CD4-positive, alpha-beta memory T cell (primary cell): ENCODE measurements around the gene MPO. TPM values are rescaled to one million over a fixed set of nuclear protein-coding genes. Genes with fewer than 3 reads are reported as not detected.

Experiments used
- CTCF ChIA-PET: fragments of 350-600 bp; sonication (Branson Sonifier 250); formaldehyde crosslinking; loops from one replicate; lab custom pipeline; 2021; ENCODE audit warnings: inconsistent platforms; ENCODE audit not compliant: partially characterized antibody; lab: Charles Lee
- POLR2A ChIA-PET: fragments of 350-600 bp; sonication (Branson Sonifier 250); formaldehyde crosslinking; loops from one replicate; lab custom pipeline; 2021; ENCODE audit not compliant: partially characterized antibody; lab: Charles Lee
- DNase-seq, 5 donors: peaks; one replicate each; pipeline versions ENCODE4 v3.0.0 to v3.0.0-alpha.2; 2020 to 2022; ENCODE audit warnings: mixed read lengths in 1 of 5
- H3K27ac ChIP-seq: one replicate; pipeline ENCODE4 v1.7.0; 2013; ENCODE audit warnings: low read depth, low read length
- H3K27me3 ChIP-seq: 2 replicates; pipeline ENCODE4 v1.7.0; 2013; ENCODE audit warnings: mild to moderate bottlenecking, low read length, moderate library complexity; ENCODE audit not compliant: insufficient read depth
- H3K36me3 ChIP-seq: 2 replicates; pipeline ENCODE4 v1.7.0; 2013; ENCODE audit warnings: mild to moderate bottlenecking, low read length, moderate library complexity; ENCODE audit not compliant: insufficient read depth
- H3K4me1 ChIP-seq: 2 replicates; pipeline ENCODE4 v1.7.0; 2013; ENCODE audit warnings: mild to moderate bottlenecking, low read length, moderate library complexity; ENCODE audit not compliant: insufficient read depth
- H3K4me3 ChIP-seq, 2 donors: one replicate each; pipeline ENCODE4 v1.7.0; 2013; ENCODE audit warnings: low read length in 2 of 2, mild to moderate bottlenecking in 1 of 2
- H3K9me3 ChIP-seq, 2 donors: one replicate each; pipeline ENCODE4 v1.7.0; 2013; ENCODE audit warnings: low read length in 2 of 2, control low read depth in 1 of 2; ENCODE audit not compliant: control insufficient read depth in 1 of 2
- H3K27ac Mint-ChIP-seq, 7 donors: one replicate each; pipeline ENCODE4 v1.8.0; 2020 to 2021; ENCODE audit warnings: mixed read lengths in 7 of 7, mild to moderate bottlenecking in 6 of 7, inconsistent platforms in 3 of 7, moderate library complexity in 3 of 7
- H3K27me3 Mint-ChIP-seq, 2 donors: one replicate each; pipeline ENCODE4 v1.8.0; 2020 to 2021; ENCODE audit warnings: mixed read lengths in 2 of 2
- H3K36me3 Mint-ChIP-seq, 2 donors: one replicate each; pipeline ENCODE4 v1.8.0; 2020 to 2021; ENCODE audit warnings: mixed read lengths in 2 of 2, inconsistent platforms in 1 of 2, mild to moderate bottlenecking in 1 of 2
- H3K4me1 Mint-ChIP-seq, 4 donors: one replicate each; pipeline ENCODE4 v1.8.0; 2020 to 2021; ENCODE audit warnings: mixed read lengths in 4 of 4, mild to moderate bottlenecking in 1 of 4
- H3K4me3 Mint-ChIP-seq, 8 donors: one replicate each; pipeline ENCODE4 v1.8.0; 2020 to 2021; ENCODE audit warnings: mixed read lengths in 8 of 8, mild to moderate bottlenecking in 7 of 8, moderate library complexity in 6 of 8, inconsistent platforms in 3 of 8
- H3K9me3 Mint-ChIP-seq, 8 donors: one replicate each; pipeline ENCODE4 v1.8.0; 2020 to 2021; ENCODE audit warnings: mixed read lengths in 8 of 8, mild to moderate bottlenecking in 5 of 8, inconsistent platforms in 3 of 8, moderate library complexity in 1 of 8
- intact Hi-C: fragments of 100-400 bp; cut with micrococcal nuclease; formaldehyde crosslinking; loops from one replicate; pipeline ENCODE4 v1.15.1; 2023
- polyA plus RNA-seq, 2 donors: library from polyadenylated mRNA; unstranded; fragments of 300-500 nt; fragmentation: Illumina TruSeq; gene quantifications; one replicate each; pipeline ENCODE4 v1.2.3, GENCODE V29; 2021
- total RNA-seq, 2 experiments: library from RNA; stranded (reverse); gene quantifications; one replicate each; pipeline ENCODE4 v1.2.3, GENCODE V29; 2021

The MPO gene
- total and polyA plus RNA-seq, 4 experiments from 2014 or later, result not detected

DNA sequence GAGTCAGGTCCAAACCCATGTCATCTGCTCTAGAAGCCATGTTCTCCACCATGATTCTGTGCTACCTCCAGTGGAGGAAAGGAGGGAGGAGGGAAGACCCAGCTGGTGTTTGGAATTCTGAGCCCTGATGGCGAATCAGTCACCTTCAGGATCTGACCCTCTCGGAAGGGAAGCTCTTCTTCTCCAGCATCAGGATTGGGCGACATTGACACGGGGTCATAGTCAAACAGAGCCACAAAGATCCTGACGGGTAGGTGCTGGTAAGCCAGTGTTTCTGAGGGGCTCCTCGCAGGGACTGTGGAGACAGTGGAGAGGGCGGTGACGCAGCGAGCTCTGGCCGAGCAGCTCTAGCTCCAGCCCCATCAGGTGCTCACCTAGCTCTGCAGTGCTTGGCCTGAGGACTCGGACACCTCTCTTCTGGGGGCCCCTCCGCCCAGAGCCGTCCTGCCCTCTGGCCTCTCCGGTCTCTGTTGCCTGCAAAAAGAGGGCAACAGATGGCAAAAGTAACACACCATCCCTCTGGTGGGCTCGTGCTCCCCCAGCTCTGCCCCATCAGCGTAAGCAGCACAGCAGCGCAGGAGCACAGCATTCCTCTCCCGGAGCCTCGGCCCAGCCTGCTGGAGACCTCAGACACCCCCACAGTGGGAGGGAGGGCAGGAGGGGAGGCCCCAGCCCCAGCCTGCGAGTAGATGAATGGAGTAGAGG, 26.9 kb upstream of the MPO start:
- H3K27ac Mint-ChIP-seq, result peak overlapping the region in 2 of 7 donors; percentile 40 to 48
- Histone ChIP-seq H3K4me3 (no peak overlapping the region), H3K9me3 (no peaks in the 10 kb centered on the region), H3K27ac (no peak overlapping the region), H3K36me3 (peaks cover 4% of the 10 kb centered on the region), H3K27me3 (no peaks in the 10 kb centered on the region), H3K4me1 (peaks cover 4% of the 10 kb centered on the region)
- no peaks in the 10 kb centered on the region for H3K27me3 Mint-ChIP-seq
- POLR2A ChIA-PET, result interaction anchor here (1.0 to 1.6 kb wide), 3 partner anchors 20 to 44 kb away, joined by 3 to 5 read pairs (median 4); partner anchors contain the start of gene SUPT4H1
- CTCF ChIA-PET, result interaction anchor here (2.0 to 2.1 kb wide), 2 partner anchors 10 to 110 kb away, joined by 6 to 9 read pairs; partner anchors contain the start of gene RNF43
- intact Hi-C loops, result no loop called here
- peaks cover 12 to 13% of the 10 kb centered on the region in 2 donors for H3K36me3 Mint-ChIP-seq
- H3K4me1 Mint-ChIP-seq, result peaks cover 3 to 10% (median 7%) of the 10 kb centered on the region in 4 donors
- DNase-seq, result no peak
- no peaks in the 10 kb centered on the region for H3K9me3 Mint-ChIP-seq
- no peak overlapping the region for H3K4me3 Mint-ChIP-seq

DNA sequence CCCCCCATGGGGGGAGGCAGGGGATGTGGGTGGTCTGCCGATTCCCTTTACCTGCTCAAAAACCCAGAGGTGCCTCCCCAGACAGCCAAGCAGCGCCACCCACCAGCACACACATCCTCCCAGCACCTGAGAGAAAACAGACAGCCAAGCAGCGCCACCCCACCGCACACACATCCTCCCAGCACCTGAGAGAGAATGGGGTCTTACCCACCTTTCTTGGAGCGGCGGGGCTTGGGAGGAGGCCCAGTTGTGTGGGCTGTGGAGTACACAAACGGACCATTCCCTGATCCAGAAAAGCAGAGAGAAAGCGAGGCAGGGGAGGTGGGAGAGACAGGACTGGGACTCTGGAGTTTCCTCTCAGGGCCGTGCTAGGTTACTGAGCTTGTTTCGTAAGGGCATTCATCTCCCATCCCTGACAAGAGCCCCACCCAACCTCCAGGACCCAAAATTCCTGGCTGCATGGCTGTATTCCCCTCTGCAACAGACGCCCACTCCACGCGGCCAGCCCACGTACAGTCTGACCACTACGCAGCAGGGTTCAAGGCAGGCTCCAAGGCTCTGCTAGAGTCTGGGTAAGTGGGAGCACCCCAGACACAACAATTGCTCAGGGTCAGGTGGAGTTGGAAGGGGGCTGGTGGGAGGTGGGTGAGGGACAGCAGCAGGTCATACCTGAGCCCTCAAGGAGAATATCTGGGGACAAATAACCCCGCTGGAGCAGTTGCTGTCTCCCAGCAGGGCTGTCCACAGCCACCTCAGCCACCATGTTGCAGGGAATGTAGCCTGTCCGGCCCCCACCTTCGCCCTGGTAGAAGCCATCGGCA, 25.6 kb upstream of the MPO start:
- Histone ChIP-seq H3K27ac (no peak overlapping the region), H3K4me3 (no peak overlapping the region), H3K4me1 (peaks cover 4% of the 10 kb centered on the region), H3K27me3 (no peaks in the 10 kb centered on the region), H3K36me3 (peaks cover 4% of the 10 kb centered on the region), H3K9me3 (no peaks in the 10 kb centered on the region)
- H3K36me3 Mint-ChIP-seq, result peaks cover 12% of the 10 kb centered on the region in 2 donors
- intact Hi-C loops, result no loop called here
- DNase-seq, result no peak
- no peaks in the 10 kb centered on the region for H3K9me3 Mint-ChIP-seq
- POLR2A ChIA-PET, result interaction anchor here (0.9 kb wide), 1 partner anchor 38 kb away, joined by 4 read pairs; no protein-coding TSS in a partner anchor
- no peak overlapping the region for H3K4me3 Mint-ChIP-seq
- peak overlapping the region in 1 of 7 donors; percentile 41 for H3K27ac Mint-ChIP-seq
- H3K27me3 Mint-ChIP-seq, result no peaks in the 10 kb centered on the region
- peaks cover 3 to 10% (median 5%) of the 10 kb centered on the region in 4 donors for H3K4me1 Mint-ChIP-seq
- CTCF ChIA-PET, result interaction anchor here (1.0 to 4.3 kb wide), 5 partner anchors 9 to 111 kb away, joined by 3 to 52 read pairs (median 27); partner anchors contain the start of gene RNF43

DNA sequence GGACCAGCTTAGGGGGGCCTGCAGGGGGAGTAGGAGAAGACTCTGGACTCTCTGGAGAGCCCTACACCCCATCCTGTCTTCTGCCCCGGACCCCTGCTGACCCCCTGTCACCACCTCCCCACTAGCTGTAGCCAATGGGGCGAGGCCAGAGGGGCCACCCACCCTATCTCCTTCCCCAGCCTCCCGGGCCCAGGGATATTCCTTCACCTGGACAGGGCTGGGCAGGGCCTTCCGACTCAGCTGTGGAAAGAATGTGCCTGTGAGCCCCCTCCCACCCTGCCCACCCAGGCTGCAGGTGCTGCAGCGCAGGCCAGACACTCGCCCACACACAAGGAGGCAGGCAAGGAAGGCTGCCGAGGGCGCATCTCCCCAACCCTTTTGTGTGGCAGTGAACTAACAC, 24.9 kb upstream of the MPO start:
- Histone ChIP-seq H3K36me3 (peaks cover 4% of the 10 kb centered on the region), H3K27me3 (no peaks in the 10 kb centered on the region), H3K9me3 (no peaks in the 10 kb centered on the region), H3K4me3 (no peak overlapping the region), H3K27ac (no peak overlapping the region), H3K4me1 (peaks cover 4% of the 10 kb centered on the region)
- H3K4me1 Mint-ChIP-seq, result peaks cover 4 to 10% (median 5%) of the 10 kb centered on the region in 4 donors
- H3K9me3 Mint-ChIP-seq, result no peaks in the 10 kb centered on the region
- intact Hi-C loops, result no loop called here
- no peak for DNase-seq
- CTCF ChIA-PET, result interaction anchor here (0.9 to 4.3 kb wide), 8 partner anchors 10 to 143 kb away, joined by 3 to 52 read pairs (median 7); partner anchors contain the start of gene RNF43
- H3K27ac Mint-ChIP-seq, result no peak overlapping the region
- POLR2A ChIA-PET, result interaction anchor here (0.9 kb wide), 1 partner anchor 39 kb away, joined by 4 read pairs; no protein-coding TSS in a partner anchor
- H3K27me3 Mint-ChIP-seq, result no peaks in the 10 kb centered on the region
- H3K4me3 Mint-ChIP-seq, result no peak overlapping the region
- peaks cover 12% of the 10 kb centered on the region in 2 donors for H3K36me3 Mint-ChIP-seq

DNA sequence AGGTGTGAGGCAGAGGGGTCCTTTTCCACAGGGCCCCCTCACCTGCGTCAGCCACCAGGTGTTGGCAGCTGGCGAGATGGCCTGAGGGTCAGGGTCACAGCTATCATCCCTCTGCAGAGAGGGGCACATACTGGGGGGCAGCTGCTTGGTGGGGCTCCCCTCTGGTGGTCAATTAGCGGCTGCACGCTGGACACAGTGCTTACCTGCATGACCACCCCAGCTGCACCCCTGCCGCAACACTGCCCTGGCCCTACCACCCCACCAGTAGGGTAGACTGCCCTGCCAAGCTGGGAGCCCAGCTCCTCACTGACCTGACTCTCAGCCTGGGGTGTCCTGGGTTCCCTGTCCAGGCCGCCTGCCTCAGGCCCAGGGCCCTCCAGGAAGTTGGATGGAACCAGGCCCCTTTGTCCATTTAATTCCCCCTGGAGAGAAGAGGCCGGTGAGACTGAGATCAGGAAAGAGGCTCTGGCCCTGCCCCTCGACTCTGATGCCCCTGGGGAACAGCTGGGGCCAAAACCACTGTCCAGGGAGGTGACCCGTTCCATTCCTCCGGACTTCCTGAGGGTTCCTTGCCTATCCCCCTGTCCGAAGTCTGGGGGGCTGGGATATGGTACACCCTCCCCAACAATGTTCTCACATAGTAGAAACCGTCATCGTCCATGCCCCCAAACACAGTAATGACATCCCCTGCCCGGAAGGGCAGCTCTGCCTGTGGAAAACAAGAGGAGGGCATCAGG, 24.2 kb upstream of the MPO start:
- H3K4me1 Mint-ChIP-seq, result peaks cover 4 to 10% (median 5%) of the 10 kb centered on the region in 4 donors
- H3K4me1 ChIP-seq, result peaks cover 4% of the 10 kb centered on the region
- intact Hi-C loops, result loop anchor here (1.0 to 5.0 kb wide), 5 partner anchors 24 to 702 kb away; partner anchors contain the start of gene RNF43
- CTCF ChIA-PET, result interaction anchor here (0.8 to 4.3 kb wide), 20 partner anchors 10 to 210 kb away, joined by 3 to 52 read pairs (median 4); partner anchors contain the start of genes MPO, MTMR4 and RNF43
- H3K27ac Mint-ChIP-seq, result no peak overlapping the region
- no peak for DNase-seq
- peaks cover 4% of the 10 kb centered on the region for H3K36me3 ChIP-seq
- POLR2A ChIA-PET, result interaction anchor here (0.9 to 3.4 kb wide), 10 partner anchors 11 to 47 kb away, joined by 3 to 21 read pairs (median 4); partner anchors contain the start of genes SUPT4H1 and TSPOAP1
- no peaks in the 10 kb centered on the region for H3K9me3 Mint-ChIP-seq
- H3K27ac ChIP-seq, result no peak overlapping the region
- peaks cover 12% of the 10 kb centered on the region in 2 donors for H3K36me3 Mint-ChIP-seq
- no peak overlapping the region for H3K4me3 Mint-ChIP-seq
- no peaks in the 10 kb centered on the region for H3K27me3 Mint-ChIP-seq
- H3K4me3 ChIP-seq, result no peak overlapping the region
- H3K9me3 ChIP-seq, result no peaks in the 10 kb centered on the region
- H3K27me3 ChIP-seq, result no peaks in the 10 kb centered on the region

DNA sequence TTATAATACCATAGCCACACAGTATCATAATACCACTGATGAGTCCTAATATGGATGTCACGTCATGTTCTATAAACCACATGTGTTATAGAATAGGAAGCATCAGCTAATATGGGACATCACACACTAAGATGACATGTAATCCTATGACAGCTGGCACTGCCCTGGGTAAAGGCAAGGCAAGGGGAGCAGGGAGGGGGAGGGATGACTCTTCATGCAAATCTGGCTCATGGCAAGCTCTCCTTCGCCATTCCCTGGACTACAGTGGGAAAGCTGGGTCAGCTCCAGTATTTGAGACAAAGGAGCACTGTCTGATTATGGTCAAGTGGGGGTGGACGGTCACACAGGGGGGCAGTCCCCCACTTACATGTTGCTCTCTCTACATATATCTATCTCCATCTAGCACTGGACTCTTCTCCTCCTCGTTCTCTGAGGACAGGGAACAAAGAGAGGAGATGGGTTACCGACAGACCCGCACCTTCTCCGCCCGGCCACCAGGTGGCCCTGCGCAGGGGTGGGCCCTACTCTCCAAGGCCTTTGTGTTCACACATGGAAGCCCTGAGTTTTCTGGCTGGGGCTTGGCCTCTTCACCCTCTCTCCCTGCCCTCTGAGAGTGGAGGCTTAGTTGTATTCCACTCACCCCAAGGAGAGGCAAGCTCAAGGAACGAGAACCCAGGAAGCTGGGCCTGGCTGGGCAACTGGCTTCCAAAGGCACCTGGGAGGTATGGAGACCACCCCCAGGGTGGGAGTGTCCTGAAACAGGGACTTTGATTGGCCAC, 23.4 kb upstream of the MPO start:
- peaks cover 10 to 11% of the 10 kb centered on the region in 2 donors for H3K36me3 Mint-ChIP-seq
- Histone ChIP-seq H3K36me3 (peaks cover 2% of the 10 kb centered on the region), H3K4me1 (peaks cover 4% of the 10 kb centered on the region), H3K4me3 (no peak overlapping the region), H3K9me3 (no peaks in the 10 kb centered on the region), H3K27ac (no peak overlapping the region), H3K27me3 (no peaks in the 10 kb centered on the region)
- CTCF ChIA-PET, result interaction anchor here (0.8 to 4.3 kb wide), 25 partner anchors 10 to 211 kb away, joined by 3 to 52 read pairs (median 4); partner anchors contain the start of genes MPO, MTMR4, RNF43 and SUPT4H1
- peak in 4 of 5 donors; percentile 59 to 65 (median 62) for DNase-seq
- H3K4me1 Mint-ChIP-seq, result peaks cover 4 to 10% (median 5%) of the 10 kb centered on the region in 4 donors
- no peaks in the 10 kb centered on the region for H3K27me3 Mint-ChIP-seq
- H3K9me3 Mint-ChIP-seq, result no peaks in the 10 kb centered on the region
- H3K4me3 Mint-ChIP-seq, result no peak overlapping the region
- H3K27ac Mint-ChIP-seq, result peak overlapping the region in 4 of 7 donors; percentile 0 to 70 (median 44)
- POLR2A ChIA-PET, result interaction anchor here (0.9 to 3.4 kb wide), 10 partner anchors 12 to 48 kb away, joined by 3 to 21 read pairs (median 4); partner anchors contain the start of genes SUPT4H1 and TSPOAP1
- intact Hi-C loops, result loop anchor here (1.0 to 5.0 kb wide), 5 partner anchors 25 to 703 kb away; partner anchors contain the start of gene RNF43
